Esophagus muscularis mucosa (tissue), 3 donors: ENCODE measurements around the gene KRT5.

Experiments used
- POLR2A ChIP-seq: fragments of 450-650 bp; IDR thresholded peaks from one replicate; pipeline ENCODE4 v1.6.1; 2017; ENCODE audit warnings: antibody characterized with exemption, moderate library complexity, mild to moderate bottlenecking, low read depth
- POLR2AphosphoS5 ChIP-seq, 2 donors: sonication (generic); formaldehyde crosslinking; IDR thresholded peaks; one replicate each; pipeline ENCODE4 v1.6.1; 2017; ENCODE audit warnings: antibody characterized with exemption in 2 of 2
- TF ChIP-seq, protein P1 (sequence below), 3 experiments: fragments of 200-600 bp in 2 of 3; fragments of 450-650 bp in 1 of 3; sonication (generic) in 2 of 3; IDR thresholded peaks; one replicate each; pipeline ENCODE4 v1.5.1; 2017 to 2019; ENCODE audit warnings: antibody characterized with exemption in 3 of 3, mild to moderate bottlenecking in 2 of 3, moderate library complexity in 1 of 3

DNA sequence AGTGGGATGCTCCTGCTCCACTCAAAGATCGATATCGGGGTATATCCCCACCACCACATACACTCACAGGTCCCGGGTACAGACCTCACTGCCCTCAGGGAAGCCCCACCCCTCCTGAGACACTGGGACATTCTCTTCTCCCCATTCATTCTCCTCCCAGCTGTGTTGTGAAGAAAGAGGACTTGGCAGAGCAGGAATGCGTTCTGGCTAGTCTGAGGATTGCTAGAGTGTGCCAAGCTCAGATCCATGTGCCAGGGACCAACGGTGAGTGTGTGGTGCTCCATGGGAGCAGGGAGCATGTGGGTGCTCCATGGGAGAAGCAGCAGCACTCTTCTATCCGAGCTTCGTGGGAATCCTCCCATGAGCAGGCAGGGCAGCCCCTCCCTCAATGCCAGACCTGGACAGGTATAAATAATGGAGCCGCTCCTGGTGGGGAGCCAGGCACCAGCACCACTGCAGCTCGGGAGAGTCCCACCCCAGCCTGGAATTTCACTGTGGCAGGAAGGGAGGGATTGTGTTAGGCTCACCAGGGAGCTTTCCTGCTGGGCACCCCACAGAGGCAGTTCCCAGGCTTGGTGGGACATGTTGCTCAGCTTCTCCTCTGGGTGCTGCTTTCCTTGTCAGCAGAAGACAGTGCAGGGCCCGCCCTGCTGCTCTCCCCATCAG lies 2.3 kb upstream of the KRT5 start:
- TF ChIP-seq, protein P1, sequence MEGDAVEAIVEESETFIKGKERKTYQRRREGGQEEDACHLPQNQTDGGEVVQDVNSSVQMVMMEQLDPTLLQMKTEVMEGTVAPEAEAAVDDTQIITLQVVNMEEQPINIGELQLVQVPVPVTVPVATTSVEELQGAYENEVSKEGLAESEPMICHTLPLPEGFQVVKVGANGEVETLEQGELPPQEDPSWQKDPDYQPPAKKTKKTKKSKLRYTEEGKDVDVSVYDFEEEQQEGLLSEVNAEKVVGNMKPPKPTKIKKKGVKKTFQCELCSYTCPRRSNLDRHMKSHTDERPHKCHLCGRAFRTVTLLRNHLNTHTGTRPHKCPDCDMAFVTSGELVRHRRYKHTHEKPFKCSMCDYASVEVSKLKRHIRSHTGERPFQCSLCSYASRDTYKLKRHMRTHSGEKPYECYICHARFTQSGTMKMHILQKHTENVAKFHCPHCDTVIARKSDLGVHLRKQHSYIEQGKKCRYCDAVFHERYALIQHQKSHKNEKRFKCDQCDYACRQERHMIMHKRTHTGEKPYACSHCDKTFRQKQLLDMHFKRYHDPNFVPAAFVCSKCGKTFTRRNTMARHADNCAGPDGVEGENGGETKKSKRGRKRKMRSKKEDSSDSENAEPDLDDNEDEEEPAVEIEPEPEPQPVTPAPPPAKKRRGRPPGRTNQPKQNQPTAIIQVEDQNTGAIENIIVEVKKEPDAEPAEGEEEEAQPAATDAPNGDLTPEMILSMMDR (IDR thresholded peaks at IDR 0.05): no peak
- no peak for TF ChIP-seq POLR2A
- TF ChIP-seq POLR2AphosphoS5 (IDR thresholded peaks at IDR 0.05): no peak
